Small intestine (tissue), 7 donors: ENCODE measurements around the gene FBLN1. TPM values are rescaled to one million over a fixed set of nuclear protein-coding genes. Genes with fewer than 3 reads are reported as not detected.
"Not testable (repeated sequence)": the region's sequence is repeated elsewhere in the genome, so short reads cannot be mapped to it uniquely, and the experiment has no call there.

Experiments used
- DNase-seq, 2 donors: peaks; one replicate each; pipeline versions ENCODE4 v3.0.0 to v3.0.0-alpha.2; 2013
- FAIRE-seq: peaks from 2 replicates; lab custom pipeline; 2012; peaks lifted over from hg19 to GRCh38; lab: Jason Lieb, UNC
- H3K27ac ChIP-seq, 3 donors: one replicate each; pipeline ENCODE4 v1.5.1; 2013; ENCODE audit warnings: low read length in 2 of 3, mild to moderate bottlenecking in 2 of 3, control low read depth in 1 of 3, inconsistent platforms in 1 of 3, low read depth in 1 of 3, moderate library complexity in 1 of 3
- H3K27me3 ChIP-seq, 3 donors: one replicate each; pipeline ENCODE4 v1.6.1; 2013; ENCODE audit warnings: low read length in 3 of 3, inconsistent platforms in 1 of 3; ENCODE audit not compliant: control insufficient read depth in 3 of 3, insufficient read depth in 3 of 3
- H3K36me3 ChIP-seq, 3 donors: one replicate each; pipeline ENCODE4 v1.6.1; 2013; ENCODE audit warnings: low read length in 3 of 3, inconsistent platforms in 1 of 3, low read depth in 1 of 3, mild to moderate bottlenecking in 1 of 3, moderate library complexity in 1 of 3; ENCODE audit not compliant: control insufficient read depth in 3 of 3, insufficient read depth in 2 of 3
- H3K4me1 ChIP-seq, 3 donors: one replicate each; pipeline ENCODE4 v1.6.1; 2013; ENCODE audit warnings: low read length in 2 of 3, inconsistent platforms in 1 of 3, low read depth in 1 of 3, mild to moderate bottlenecking in 1 of 3, moderate library complexity in 1 of 3; ENCODE audit not compliant: control insufficient read depth in 3 of 3, insufficient read depth in 2 of 3
- H3K4me3 ChIP-seq, 3 donors: one replicate each; pipeline ENCODE4 v1.5.1; 2013; ENCODE audit warnings: low read length in 3 of 3, control low read depth in 1 of 3, inconsistent platforms in 1 of 3, low read depth in 1 of 3, mild to moderate bottlenecking in 1 of 3, moderate library complexity in 1 of 3
- H3K9me3 ChIP-seq, 2 donors: one replicate each; pipeline ENCODE4 v1.6.1; 2013; ENCODE audit warnings: low read depth in 1 of 2, low read length in 1 of 2; ENCODE audit not compliant: control insufficient read depth in 2 of 2, insufficient read depth in 1 of 2
- WGBS, 3 donors: extraction: QIAGEN DNeasy Blood & Tissue Kit; methylation state at CpG; one replicate each; pipeline ENCODE4 v1.1.7; 2013; 5-methylcytosine and 5-hydroxymethylcytosine counted together
- polyA plus RNA-seq, 4 donors: library from polyadenylated mRNA; stranded (reverse) in 3 of 4; unstranded in 1 of 4; fragments of 200-250 nt in 3 of 4; fragments of 120-200 nt in 1 of 4; gene quantifications; one replicate each; pipeline versions ENCODE4 v1.2.1 to v1.2.3, GENCODE V29; 2013
- donor health status: healthy with polysubstance abuse.
- donor health status: control.
- donor health status: control.
- donor health status: Bipolar disorder and iron deficiency.
- donor health status: healthy.

FBLN1 gene
- polyA plus RNA-seq, 4 donors: 0.89 to 144 (median 55.0) TPM

GRCh38 chr22:45600790-45601730 lies 98.4 kb downstream of the FBLN1 start:
- 74 to 81% (median 77%) methylated on average over 14 of the region's 14 CpGs for whole genome bisulfite sequencing, 3 donors
- H3K4me3 ChIP-seq: no peak overlapping the region
- H3K36me3 ChIP-seq: peaks cover 0 to 7% (median 0%) of the 10 kb centered on the region in 3 donors
- peaks cover 2 to 18% (median 2%) of the 10 kb centered on the region in 3 donors for H3K4me1 ChIP-seq
- H3K27ac ChIP-seq: no peak overlapping the region
- FAIRE-seq (no peak), DNase-seq (no peak)
- H3K27me3 ChIP-seq: no peaks in the 10 kb centered on the region
- H3K9me3 ChIP-seq: no peaks in the 10 kb centered on the region

GRCh38 chr22:45602004-45602733 lies 99.5 kb downstream of the FBLN1 start:
- WGBS, 3 donors: 79 to 82% (median 80%) methylated on average over 10 of the region's 10 CpGs
- Histone ChIP-seq H3K27me3 (peaks cover 0 to 4% (median 0%) of the 10 kb centered on the region in 3 donors), H3K4me3 (no peak overlapping the region), H3K27ac (no peak overlapping the region), H3K36me3 (peaks cover 0 to 7% (median 0%) of the 10 kb centered on the region in 3 donors), H3K9me3 (no peaks in the 10 kb centered on the region), H3K4me1 (peaks cover 2 to 20% (median 2%) of the 10 kb centered on the region in 3 donors)
- DNase-seq: no peak
- FAIRE-seq: no peak

GRCh38 chr22:45602824-45603595 lies 100.3 kb downstream of the FBLN1 start:
- H3K4me3 ChIP-seq: no peak overlapping the region
- H3K9me3 ChIP-seq: no peaks in the 10 kb centered on the region
- no peak for DNase-seq
- H3K27me3 ChIP-seq: peaks cover 0 to 4% (median 0%) of the 10 kb centered on the region in 3 donors
- peaks cover 0 to 7% (median 0%) of the 10 kb centered on the region in 3 donors for H3K36me3 ChIP-seq
- no peak for FAIRE-seq
- WGBS, 3 donors: 84 to 90% (median 89%) methylated on average over 21 of the region's 21 CpGs
- H3K4me1 ChIP-seq: peaks cover 0 to 17% (median 2%) of the 10 kb centered on the region in 3 donors
- H3K27ac ChIP-seq: no peak overlapping the region

- Histone ChIP-seq H3K27ac (no peak overlapping the region), H3K4me3 (no peak overlapping the region), H3K27me3 (peaks cover 0 to 4% (median 0%) of the 10 kb centered on the region in 3 donors), H3K4me1 (peaks cover 0 to 17% (median 2%) of the 10 kb centered on the region in 3 donors), H3K9me3 (no peaks in the 10 kb centered on the region), H3K36me3 (peaks cover 0 to 7% (median 0%) of the 10 kb centered on the region in 3 donors)
- DNase-seq: no peak
- 39 to 58% (median 46%) methylated on average over 3 of the region's 3 CpGs for WGBS, 3 donors
- FAIRE-seq: no peak
Measured at GRCh38 chr22:45603619-45604018, 100.9 kb downstream of the FBLN1 start.

- 75 to 91% (median 90%) methylated on average over 9 to 11 of the region's 11 CpGs for WGBS, 3 donors
- not testable (repeated sequence) for H3K9me3 ChIP-seq, H3K36me3 ChIP-seq, H3K27ac ChIP-seq, DNase-seq, H3K4me3 ChIP-seq, H3K27me3 ChIP-seq, FAIRE-seq
- H3K4me1 ChIP-seq: peaks cover 0 to 17% (median 2%) of the 10 kb centered on the region in 3 donors
Measured at GRCh38 chr22:45608045-45608444, 105.4 kb downstream of the FBLN1 start.

GRCh38 chr22:45608763-45609180 lies 106.1 kb downstream of the FBLN1 start:
- peaks cover 0 to 4% (median 0%) of the 10 kb centered on the region in 3 donors for H3K27me3 ChIP-seq
- no peak overlapping the region for H3K27ac ChIP-seq
- no peaks in the 10 kb centered on the region for H3K9me3 ChIP-seq
- FAIRE-seq (no peak), DNase-seq (no peak)
- no peak overlapping the region for H3K4me3 ChIP-seq
- no peaks in the 10 kb centered on the region for H3K36me3 ChIP-seq
- 66 to 79% (median 72%) methylated on average over 8 of the region's 8 CpGs for WGBS, 3 donors
- peaks cover 0 to 17% (median 2%) of the 10 kb centered on the region in 3 donors for H3K4me1 ChIP-seq

- Histone ChIP-seq H3K4me1 (no peaks in the 10 kb centered on the region), H3K36me3 (no peaks in the 10 kb centered on the region), H3K4me3 (no peak overlapping the region), H3K27ac (peak overlapping the region in 1 of 3 donors; percentile 45), H3K9me3 (no peaks in the 10 kb centered on the region), H3K27me3 (no peaks in the 10 kb centered on the region)
- no peak for DNase-seq
- 56 to 79% (median 73%) methylated on average over 15 of the region's 15 CpGs for WGBS, 3 donors
- FAIRE-seq: no peak
Measured at GRCh38 chr22:45612451-45612901, 109.8 kb downstream of the FBLN1 start.
